DOHH2 (cell line): ENCODE measurements around the gene ZNF578.

ENCODE experiments used
- H3F3A ChIP-seq: fragments of 200-600 bp; sonication (generic), shearing (Covaris generic); 2 replicates; pipeline ENCODE4 v1.6.0; 2016; ENCODE audit warnings: antibody characterized with exemption, mild to moderate bottlenecking; ENCODE audit not compliant: control insufficient read depth, insufficient read depth
- H3K27ac ChIP-seq: fragments of 200-600 bp; sonication (generic); 2 replicates; pipeline ENCODE4 v1.5.1; 2014; ENCODE audit warnings: low read depth, mild to moderate bottlenecking, low read length, moderate library complexity
- H3K27me3 ChIP-seq: fragments of 200-600 bp; sonication (generic); 2 replicates; pipeline ENCODE4 v1.6.1; 2014; ENCODE audit warnings: mild to moderate bottlenecking, low read length, mixed read lengths; ENCODE audit not compliant: control insufficient read depth
- H3K36me3 ChIP-seq: fragments of 200-600 bp; sonication (generic); 2 replicates; pipeline ENCODE4 v1.6.1; 2014; ENCODE audit warnings: mild to moderate bottlenecking, low read length, moderate library complexity, mixed read lengths; ENCODE audit not compliant: control insufficient read depth
- H3K4me1 ChIP-seq: fragments of 200-600 bp; sonication (generic); 2 replicates; pipeline ENCODE4 v1.6.1; 2014; ENCODE audit warnings: mild to moderate bottlenecking, low read length, mixed read lengths; ENCODE audit not compliant: control insufficient read depth
- H3K4me2 ChIP-seq: fragments of 200-600 bp; sonication (generic); 2 replicates; pipeline ENCODE4 v1.6.0; 2014; ENCODE audit warnings: mild to moderate bottlenecking, low read length, moderate library complexity
- H3K4me3 ChIP-seq: fragments of 200-600 bp; sonication (generic); 2 replicates; pipeline ENCODE4 v1.5.1; 2014; ENCODE audit warnings: mild to moderate bottlenecking, low read length, mixed read lengths
- H3K79me2 ChIP-seq: fragments of 200-600 bp; sonication (generic); 2 replicates; pipeline ENCODE4 v1.6.1; 2014; ENCODE audit warnings: mild to moderate bottlenecking, low read length, mixed read lengths; ENCODE audit not compliant: control insufficient read depth
- H3K9me2 ChIP-seq: fragments of 200-600 bp; sonication (generic); replicated peaks from 2 replicates; pipeline ENCODE4 v1.6.1; 2014; ENCODE audit warnings: mild to moderate bottlenecking, low read length, mixed read lengths; ENCODE audit not compliant: control insufficient read depth
- H3K9me3 ChIP-seq: fragments of 200-600 bp; sonication (generic); 2 replicates; pipeline ENCODE4 v1.6.1; 2014; ENCODE audit warnings: antibody characterized with exemption, low read length, mixed read lengths; ENCODE audit not compliant: control insufficient read depth, insufficient read depth
- H4K20me1 ChIP-seq: fragments of 200-600 bp; sonication (generic); 2 replicates; pipeline ENCODE4 v1.6.0; 2014; ENCODE audit warnings: low read depth, mild to moderate bottlenecking, antibody characterized with exemption, low read length, moderate library complexity; ENCODE audit not compliant: control insufficient read depth, insufficient read depth
- EZH2phosphoT487 ChIP-seq: fragments of 200-600 bp; sonication (generic); IDR thresholded peaks from 2 replicates; pipeline ENCODE4 v1.6.1; 2017; ENCODE audit warnings: borderline replicate concordance, mild to moderate bottlenecking, antibody characterized with exemption, low read length, moderate library complexity, mixed read lengths
- TF ChIP-seq, protein P1 (sequence below): fragments of 200-600 bp; sonication (generic); IDR thresholded peaks from one replicate; pipeline ENCODE4 v1.5.1; 2014; ENCODE audit warnings: antibody characterized with exemption, mild to moderate bottlenecking, low read depth, low read length; ENCODE audit not compliant: poor library complexity, severe bottlenecking

ZNF578 gene

DNA sequence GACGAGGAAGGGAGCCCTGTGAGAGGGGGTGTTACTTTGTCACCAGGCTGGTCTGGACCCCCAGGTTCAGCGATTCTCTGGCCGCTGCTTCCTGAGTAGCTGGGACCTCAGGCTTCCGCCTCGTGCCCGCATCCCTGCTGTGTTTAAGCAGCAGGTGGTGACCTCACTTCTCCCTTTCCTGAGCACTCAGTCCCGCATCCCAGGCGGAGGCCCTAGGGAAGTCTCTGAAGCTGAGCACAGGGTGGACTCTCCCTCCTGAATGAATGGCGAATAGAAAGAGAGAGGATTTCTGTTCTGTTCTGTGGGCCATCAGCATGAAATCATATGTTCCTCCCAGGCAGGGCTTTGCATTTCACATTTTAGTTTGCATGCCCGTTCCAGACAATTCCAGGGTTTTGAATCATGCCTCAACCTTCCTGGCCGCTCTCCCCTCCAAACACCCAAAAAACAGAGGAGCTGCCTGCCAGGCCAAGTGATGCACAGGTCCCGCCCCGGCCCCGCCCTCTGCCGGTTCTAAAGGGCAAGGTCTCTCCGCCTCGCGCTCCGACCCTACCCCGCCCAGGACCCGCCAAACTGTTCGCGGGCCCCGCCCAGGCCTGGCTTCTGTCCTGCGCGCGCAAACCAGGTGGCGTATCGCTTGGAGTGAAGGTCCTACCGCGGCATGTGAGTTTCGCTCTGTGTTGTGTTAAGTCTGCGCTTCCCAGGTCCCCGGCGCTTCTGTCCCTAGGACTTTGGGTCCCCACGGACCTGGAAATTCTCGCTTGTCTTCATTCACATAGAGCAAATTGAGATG, 39.0 kb downstream of the ZNF578 start:
- no peak overlapping the region for H3K4me2 ChIP-seq
- no peak overlapping the region for H3K4me3 ChIP-seq
- H3F3A ChIP-seq: no peaks in the 10 kb centered on the region
- no peak for TF ChIP-seq EZH2phosphoT487
- TF ChIP-seq, protein P1, sequence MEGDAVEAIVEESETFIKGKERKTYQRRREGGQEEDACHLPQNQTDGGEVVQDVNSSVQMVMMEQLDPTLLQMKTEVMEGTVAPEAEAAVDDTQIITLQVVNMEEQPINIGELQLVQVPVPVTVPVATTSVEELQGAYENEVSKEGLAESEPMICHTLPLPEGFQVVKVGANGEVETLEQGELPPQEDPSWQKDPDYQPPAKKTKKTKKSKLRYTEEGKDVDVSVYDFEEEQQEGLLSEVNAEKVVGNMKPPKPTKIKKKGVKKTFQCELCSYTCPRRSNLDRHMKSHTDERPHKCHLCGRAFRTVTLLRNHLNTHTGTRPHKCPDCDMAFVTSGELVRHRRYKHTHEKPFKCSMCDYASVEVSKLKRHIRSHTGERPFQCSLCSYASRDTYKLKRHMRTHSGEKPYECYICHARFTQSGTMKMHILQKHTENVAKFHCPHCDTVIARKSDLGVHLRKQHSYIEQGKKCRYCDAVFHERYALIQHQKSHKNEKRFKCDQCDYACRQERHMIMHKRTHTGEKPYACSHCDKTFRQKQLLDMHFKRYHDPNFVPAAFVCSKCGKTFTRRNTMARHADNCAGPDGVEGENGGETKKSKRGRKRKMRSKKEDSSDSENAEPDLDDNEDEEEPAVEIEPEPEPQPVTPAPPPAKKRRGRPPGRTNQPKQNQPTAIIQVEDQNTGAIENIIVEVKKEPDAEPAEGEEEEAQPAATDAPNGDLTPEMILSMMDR: no peak
- H3K9me3 ChIP-seq: no peaks in the 10 kb centered on the region; the same call in 1 of the 2 replicates
- H3K36me3 ChIP-seq: no peaks in the 10 kb centered on the region
- no peaks in the 10 kb centered on the region for H3K4me1 ChIP-seq
- H3K79me2 ChIP-seq: no peaks in the 10 kb centered on the region
- no peak overlapping the region for H3K27ac ChIP-seq
- H4K20me1 ChIP-seq: no peaks in the 10 kb centered on the region
- no peaks in the 10 kb centered on the region for H3K27me3 ChIP-seq
- H3K9me2 ChIP-seq: no peaks in the 10 kb centered on the region

DNA sequence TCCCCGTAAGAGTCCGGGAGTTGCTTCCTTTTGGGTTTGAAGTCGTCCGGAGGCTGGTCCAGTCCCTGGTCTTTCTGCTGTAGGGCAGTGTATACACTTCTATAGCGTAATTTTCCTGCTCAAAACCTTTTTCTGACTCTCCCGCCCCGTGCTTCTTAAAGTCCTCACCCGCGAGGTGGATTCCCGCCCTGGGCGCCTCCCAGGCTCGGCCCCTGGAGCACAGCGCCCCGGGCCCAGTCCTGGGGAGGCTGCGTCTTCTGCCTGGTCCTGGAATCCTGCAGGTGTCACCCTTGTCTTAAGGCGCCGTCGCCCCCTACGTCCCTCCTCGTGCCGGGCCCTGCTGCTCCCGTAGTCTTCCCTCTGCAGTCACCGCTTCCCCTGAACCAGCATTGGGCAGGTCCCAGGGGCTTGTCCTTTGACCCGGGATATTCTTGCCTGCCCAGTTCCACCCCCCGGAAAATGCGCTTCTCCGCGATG, 39.7 kb downstream of the ZNF578 start:
- Histone ChIP-seq H3K4me3 (no peak overlapping the region), H4K20me1 (no peaks in the 10 kb centered on the region), H3K27me3 (no peaks in the 10 kb centered on the region), H3F3A (no peaks in the 10 kb centered on the region), H3K4me2 (no peak overlapping the region), H3K79me2 (no peaks in the 10 kb centered on the region), H3K36me3 (no peaks in the 10 kb centered on the region), H3K9me2 (no peaks in the 10 kb centered on the region), H3K4me1 (no peaks in the 10 kb centered on the region), H3K9me3 (no peaks in the 10 kb centered on the region; the same call in 1 of the 2 replicates), H3K27ac (no peak overlapping the region)
- TF ChIP-seq EZH2phosphoT487: no peak
- TF ChIP-seq, protein P1: no peak

DNA sequence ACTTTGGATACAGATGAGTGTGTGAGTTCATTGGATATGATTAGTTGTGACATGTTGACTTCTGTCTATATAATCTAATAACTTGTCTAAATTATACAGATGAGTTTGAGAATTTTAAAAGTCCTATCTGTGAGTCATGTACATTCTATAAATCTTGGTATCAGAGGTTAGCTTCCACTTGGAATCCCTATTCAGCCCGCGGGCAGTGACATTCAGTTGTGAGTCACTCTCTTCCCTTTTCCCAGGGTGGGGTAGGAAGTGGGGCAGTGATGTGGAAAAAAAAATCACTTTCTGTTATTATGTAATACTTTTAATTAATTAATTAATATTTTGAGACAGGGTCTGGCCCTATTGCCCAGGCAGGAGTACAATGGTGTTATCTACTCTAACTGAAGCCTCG, 41.2 kb downstream of the ZNF578 start:
- H3K9me3 ChIP-seq: no peaks in the 10 kb centered on the region; the same call in 1 of the 2 replicates
- H3K4me2 ChIP-seq: no peak overlapping the region
- H3K4me3 ChIP-seq: no peak overlapping the region
- no peaks in the 10 kb centered on the region for H3F3A ChIP-seq
- no peaks in the 10 kb centered on the region for H3K9me2 ChIP-seq
- H4K20me1 ChIP-seq: no peaks in the 10 kb centered on the region
- H3K4me1 ChIP-seq: no peaks in the 10 kb centered on the region
- H3K27ac ChIP-seq: no peak overlapping the region
- H3K79me2 ChIP-seq: no peaks in the 10 kb centered on the region
- TF ChIP-seq, protein P1: no peak
- TF ChIP-seq EZH2phosphoT487: no peak
- no peaks in the 10 kb centered on the region for H3K27me3 ChIP-seq
- H3K36me3 ChIP-seq: no peaks in the 10 kb centered on the region
